Lung (tissue), 16 donors: ENCODE data around the gene HPS4. TPM values are rescaled to one million over a fixed set of nuclear protein-coding genes. Genes with fewer than 3 reads are reported as not detected.
"Not testable (repeated sequence)": the region's sequence is repeated elsewhere in the genome, so short reads cannot be mapped to it uniquely, and the experiment has no call there.

ENCODE experiments used
- ATAC-seq: fragments of 200-7000 bp; cut with Tn5 transposase; one replicate; pipeline ENCODE4 v1.9.1; 2020; ENCODE audit warnings: moderate number of reproducible peaks; ENCODE audit not compliant: insufficient read depth, low FRiP score
- DNase-seq, 3 donors: peaks; one replicate each; pipeline ENCODE4 v3.0.0-alpha.2; 2013 to 2017
- H3K27ac ChIP-seq, 2 donors: one replicate each; pipeline ENCODE4 v1.5.1; 2013; ENCODE audit warnings: mild to moderate bottlenecking in 2 of 2, moderate library complexity in 2 of 2, control low read depth in 1 of 2, inconsistent platforms in 1 of 2, low read depth in 1 of 2, low read length in 1 of 2
- H3K27me3 ChIP-seq, 3 donors: one replicate each; pipeline ENCODE4 v1.5.1; 2013; ENCODE audit warnings: low read length in 2 of 3; ENCODE audit not compliant: control insufficient read depth in 3 of 3, insufficient read depth in 3 of 3
- H3K36me3 ChIP-seq, 4 donors: one replicate each; pipeline ENCODE4 v1.5.1; 2013; ENCODE audit warnings: low read length in 4 of 4, mild to moderate bottlenecking in 1 of 4, moderate library complexity in 1 of 4; ENCODE audit not compliant: control insufficient read depth in 4 of 4, insufficient read depth in 4 of 4
- H3K4me1 ChIP-seq, 5 donors: one replicate each; pipeline ENCODE4 v1.5.1; 2013; ENCODE audit warnings: low read length in 5 of 5, mild to moderate bottlenecking in 2 of 5, moderate library complexity in 1 of 5; ENCODE audit not compliant: control insufficient read depth in 5 of 5, insufficient read depth in 5 of 5
- H3K4me3 ChIP-seq: one replicate; pipeline ENCODE4 v1.5.1; 2013; ENCODE audit warnings: mild to moderate bottlenecking, control low read depth, moderate library complexity
- H3K9ac ChIP-seq, 2 donors: one replicate each; pipeline ENCODE4 v1.5.1; 2013; ENCODE audit warnings: low read length in 2 of 2, control low read depth in 1 of 2; ENCODE audit not compliant: insufficient read depth in 1 of 2
- H3K9me3 ChIP-seq, 4 donors: one replicate each; pipeline ENCODE4 v1.5.1; 2013; ENCODE audit warnings: low read length in 3 of 4, mild to moderate bottlenecking in 1 of 4, moderate library complexity in 1 of 4; ENCODE audit not compliant: control insufficient read depth in 4 of 4, insufficient read depth in 3 of 4
- CTCF ChIP-seq: IDR thresholded peaks from 2 replicates; pipeline ENCODE4 v1.5.1; 2012; ENCODE audit warnings: mild to moderate bottlenecking; ENCODE audit errors: control extremely low read depth, extremely low read depth
- WGBS, 2 donors: extraction: QIAGEN DNeasy Blood & Tissue Kit; methylation state at CpG; one replicate each; pipeline ENCODE4 v1.1.7; 2013; 5-methylcytosine and 5-hydroxymethylcytosine counted together
- long read RNA-seq, 5 donors: transcript quantifications; one replicate each; lab custom pipeline, GENCODE V29; 2026
- polyA plus RNA-seq, 2 donors: library from polyadenylated mRNA; stranded (reverse); fragments of 200-250 nt; gene quantifications; one replicate each; pipeline ENCODE4 v1.2.1, GENCODE V29; 2013
- total RNA-seq, 2 donors: library from RNA; depleted of rRNA in 1 of 2; stranded (reverse); fragments of >200 nt in 1 of 2; gene quantifications; one replicate each; pipeline ENCODE4 v1.2.1, GENCODE V29; 2014 to 2021
- donor health status: control.
- donor health status: control.
- donor health status: Bipolar disorder and iron deficiency.
- donor health status: healthy.
- donor health status: DM: yes; HTN: yes; CAD: no.

HPS4 gene
- 10 to 100 TPM; 31.6 to 48.5 TPM for total RNA-seq
- polyA plus RNA-seq: 10 to 100 TPM; 14.0 to 15.1 TPM
- long read RNA-seq, donor 1, full-length matches to known transcripts: 3 of 9 reads
- long read RNA-seq, donor 1, partial matches to known transcripts: 6 of 9 reads
- long read RNA-seq, donor 1, other reads (novel, unspliced or antisense): 0 of 9 reads
- long read RNA-seq, donor 2: 0 reads
- long read RNA-seq, donor 3: 0 reads
- long read RNA-seq, donor 4: 0 reads
- long read RNA-seq, donor 5: 0 reads

- Histone ChIP-seq H3K36me3 (peaks cover 11 to 19% (median 14%) of the 10 kb centered on the region in 4 donors), H3K9me3 (no peaks in the 10 kb centered on the region), H3K9ac (peak within 1 kb of the TSS; percentile 95 to 99), H3K4me1 (peaks cover 7 to 37% (median 11%) of the 10 kb centered on the region in 5 donors), H3K4me3 (peak within 1 kb of the TSS; percentile 83), H3K27ac (peak within 1 kb of the TSS; percentile 92 to 95), H3K27me3 (no peaks in the 10 kb centered on the region)
- peak; percentile 91 to 95 (median 93) for DNase-seq
- ATAC-seq: peak; percentile 86
- 1% methylated on average over 64 to 85 of the region's 85 CpGs for WGBS, 2 donors
- TF ChIP-seq CTCF: no peak
Observed at GRCh38 chr22:26483439-26484359, at the start of gene HPS4, which contains the start of gene SRRD. Gene HPS4, minus strand, starts transcription at chr22:26483783. Its CDS starts 2,021 bp downstream, at chr22:26481762. Gene SRRD, plus strand, starts transcription at chr22:26483877. Its CDS starts 14 bp downstream, at chr22:26483891.

- H3K9ac ChIP-seq: no peak overlapping the region
- H3K27me3 ChIP-seq: no peaks in the 10 kb centered on the region
- peak overlapping the region; percentile 35 to 52 for H3K27ac ChIP-seq
- H3K4me3 ChIP-seq: no peak overlapping the region
- H3K4me1 ChIP-seq: no peaks in the 10 kb centered on the region
- TF ChIP-seq CTCF: no peak
- no peak for ATAC-seq
- WGBS, 2 donors: 26 to 48% methylated on average over 2 of the region's 2 CpGs
- DNase-seq: no peak
- no peaks in the 10 kb centered on the region for H3K9me3 ChIP-seq
- peaks cover 0 to 15% (median 8%) of the 10 kb centered on the region in 4 donors for H3K36me3 ChIP-seq
Observed at GRCh38 chr22:26529345-26529744, 45.8 kb upstream of the HPS4 start.

- not testable (repeated sequence) for DNase-seq
Observed at GRCh38 chr22:26528518-26528917, 44.9 kb upstream of the HPS4 start.

More at GRCh38 chr22:26528518-26528917, 44.9 kb upstream of the HPS4 start:
- H3K4me3 ChIP-seq, ATAC-seq, H3K9me3 ChIP-seq, H3K27me3 ChIP-seq, H3K4me1 ChIP-seq, H3K9ac ChIP-seq: not testable (repeated sequence)
- Histone ChIP-seq H3K27ac (peak overlapping the region in 1 of 2 donors; percentile 74), H3K36me3 (peaks cover 0 to 15% (median 8%) of the 10 kb centered on the region in 4 donors)
- 87 to 88% methylated on average over 9 of the region's 9 CpGs for WGBS, 2 donors
